MM.1S (cell line): ENCODE results near the gene RBM43.

ENCODE experiments used
- EZH2 ChIP-seq: fragments of 300-600 bp; sonication (generic); optimal IDR thresholded peaks from 2 replicates; pipeline ENCODE3; 2017; ENCODE audit warnings: low read depth, mild to moderate bottlenecking, antibody characterized with exemption, low read length, mixed read lengths
- EZH2phosphoT487 ChIP-seq: fragments of 300-600 bp; sonication (generic); IDR thresholded peaks from 2 replicates; pipeline ENCODE4 v1.6.1; 2018; ENCODE audit warnings: antibody characterized with exemption, low read length
- TF ChIP-seq, protein P1 (sequence below): fragments of 300-600 bp; sonication (generic); IDR thresholded peaks from 2 replicates; pipeline ENCODE4 v1.5.1; 2016; ENCODE audit warnings: antibody characterized with exemption, low read length, mixed read lengths

DNA sequence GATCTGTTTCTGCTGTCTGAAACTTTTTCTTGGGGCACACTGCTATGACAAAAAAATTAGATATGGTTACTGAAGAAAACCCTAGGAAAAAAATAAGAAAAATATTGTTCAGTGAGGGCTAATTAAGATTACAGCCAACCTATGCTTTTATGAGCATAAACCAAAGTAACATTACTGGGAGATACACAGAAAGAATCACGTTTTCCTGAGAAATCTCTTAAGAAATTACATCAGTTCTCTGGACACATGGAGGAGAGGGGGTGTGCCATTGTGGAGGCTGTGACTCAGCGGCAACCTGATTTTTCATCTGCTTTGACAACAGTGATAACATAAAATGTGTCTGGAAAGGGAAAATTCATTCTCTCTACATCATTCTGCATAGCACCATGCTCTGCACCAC, 41.2 kb upstream of the RBM43 start:
- no peak for TF ChIP-seq EZH2phosphoT487
- TF ChIP-seq, protein P1, sequence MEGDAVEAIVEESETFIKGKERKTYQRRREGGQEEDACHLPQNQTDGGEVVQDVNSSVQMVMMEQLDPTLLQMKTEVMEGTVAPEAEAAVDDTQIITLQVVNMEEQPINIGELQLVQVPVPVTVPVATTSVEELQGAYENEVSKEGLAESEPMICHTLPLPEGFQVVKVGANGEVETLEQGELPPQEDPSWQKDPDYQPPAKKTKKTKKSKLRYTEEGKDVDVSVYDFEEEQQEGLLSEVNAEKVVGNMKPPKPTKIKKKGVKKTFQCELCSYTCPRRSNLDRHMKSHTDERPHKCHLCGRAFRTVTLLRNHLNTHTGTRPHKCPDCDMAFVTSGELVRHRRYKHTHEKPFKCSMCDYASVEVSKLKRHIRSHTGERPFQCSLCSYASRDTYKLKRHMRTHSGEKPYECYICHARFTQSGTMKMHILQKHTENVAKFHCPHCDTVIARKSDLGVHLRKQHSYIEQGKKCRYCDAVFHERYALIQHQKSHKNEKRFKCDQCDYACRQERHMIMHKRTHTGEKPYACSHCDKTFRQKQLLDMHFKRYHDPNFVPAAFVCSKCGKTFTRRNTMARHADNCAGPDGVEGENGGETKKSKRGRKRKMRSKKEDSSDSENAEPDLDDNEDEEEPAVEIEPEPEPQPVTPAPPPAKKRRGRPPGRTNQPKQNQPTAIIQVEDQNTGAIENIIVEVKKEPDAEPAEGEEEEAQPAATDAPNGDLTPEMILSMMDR, result no peak
- no peak for TF ChIP-seq EZH2
